GM10266 (cell line): ENCODE data around the gene PYDC1.

Experiments used
- DNase-seq: peaks from one replicate; pipeline ENCODE4 v3.0.0; 2012; ENCODE audit errors: extremely low spot score
- CTCF ChIP-seq: IDR thresholded peaks from 2 replicates; pipeline ENCODE4 v1.5.1; 2012; ENCODE audit warnings: mild to moderate bottlenecking, low read depth; ENCODE audit not compliant: control insufficient read depth, insufficient read depth; ENCODE audit errors: missing control alignments

Gene PYDC1

GRCh38 chr16:31221357-31222160 lies 4.6 kb upstream of the PYDC1 start:
- no peak for TF ChIP-seq CTCF
- no peak for DNase-seq

GRCh38 chr16:31219154-31219741 lies 2.3 kb upstream of the PYDC1 start:
- DNase-seq: no peak
- no peak for TF ChIP-seq CTCF

GRCh38 chr16:31217136-31217530 lies 198 bp upstream of the PYDC1 start:
- DNase-seq: no peak

GRCh38 chr16:31215287-31216162 lies 1.4 kb downstream of the PYDC1 start:
- no peak for TF ChIP-seq CTCF
- DNase-seq: no peak

More at GRCh38 chr16:31217136-31217530, 198 bp upstream of the PYDC1 start:
- no peak for TF ChIP-seq CTCF

GRCh38 chr16:31214708-31215286 lies 2.1 kb downstream of the PYDC1 start:
- TF ChIP-seq CTCF: no peak
- DNase-seq: no peak

- DNase-seq: no peak
- no peak for TF ChIP-seq CTCF
Measured at GRCh38 chr16:31213877-31214707, 2.8 kb downstream of the PYDC1 start, which contains the start of gene TRIM72. TSS of gene TRIM72 (plus strand) at chr16:31214119. CDS start at chr16:31214739, 620 bp downstream.
